Measurements from ENCODE around the gene RAD51B.

Gene RAD51B

DNA sequence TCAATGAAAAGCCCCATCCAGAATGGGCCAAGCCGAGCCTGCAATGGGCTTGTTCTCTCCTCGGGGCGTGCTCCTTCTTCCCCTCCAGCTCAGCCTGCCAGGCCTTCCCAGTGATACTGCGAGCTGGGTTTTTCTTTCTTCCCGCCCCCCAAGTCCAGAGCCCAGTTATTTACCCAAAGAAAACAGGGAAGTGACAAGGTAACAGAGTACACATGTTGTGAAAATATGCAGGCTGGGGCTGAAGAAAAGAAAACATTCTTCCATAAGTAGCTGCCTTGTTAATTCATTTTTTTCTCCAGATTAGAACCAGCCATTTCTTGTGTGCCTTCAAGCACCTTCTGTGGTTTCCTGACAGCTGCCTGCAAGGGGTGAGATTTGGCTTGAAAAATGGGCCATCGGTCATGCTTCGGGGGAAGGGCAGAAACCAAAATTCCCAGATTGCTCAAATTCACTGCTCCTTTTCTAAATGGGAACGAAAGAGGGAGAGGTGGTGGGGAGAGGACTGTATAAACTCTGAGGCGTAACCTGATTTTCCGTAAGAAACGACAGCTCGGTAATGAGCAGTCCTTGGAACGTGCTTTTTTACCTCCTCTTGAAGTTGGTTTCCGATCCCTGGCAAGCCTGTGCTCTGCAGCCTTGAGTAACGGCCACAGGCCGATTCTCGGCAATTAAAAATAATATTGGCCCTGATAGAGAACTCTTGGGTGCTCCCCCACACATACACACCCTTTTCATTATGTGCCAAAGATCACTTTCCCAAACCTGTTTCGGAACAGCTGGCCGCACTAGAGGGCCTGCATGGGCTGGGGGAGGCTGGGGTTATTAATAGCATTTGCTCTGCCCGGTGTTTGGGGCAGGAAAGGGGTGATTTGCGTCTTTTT lies 743.9 kb downstream of the RAD51B start:
- no peak for DNase-seq (ENCODE audit: low spot score in 2 of 2)
- ATAC-seq, result no peak

DNA sequence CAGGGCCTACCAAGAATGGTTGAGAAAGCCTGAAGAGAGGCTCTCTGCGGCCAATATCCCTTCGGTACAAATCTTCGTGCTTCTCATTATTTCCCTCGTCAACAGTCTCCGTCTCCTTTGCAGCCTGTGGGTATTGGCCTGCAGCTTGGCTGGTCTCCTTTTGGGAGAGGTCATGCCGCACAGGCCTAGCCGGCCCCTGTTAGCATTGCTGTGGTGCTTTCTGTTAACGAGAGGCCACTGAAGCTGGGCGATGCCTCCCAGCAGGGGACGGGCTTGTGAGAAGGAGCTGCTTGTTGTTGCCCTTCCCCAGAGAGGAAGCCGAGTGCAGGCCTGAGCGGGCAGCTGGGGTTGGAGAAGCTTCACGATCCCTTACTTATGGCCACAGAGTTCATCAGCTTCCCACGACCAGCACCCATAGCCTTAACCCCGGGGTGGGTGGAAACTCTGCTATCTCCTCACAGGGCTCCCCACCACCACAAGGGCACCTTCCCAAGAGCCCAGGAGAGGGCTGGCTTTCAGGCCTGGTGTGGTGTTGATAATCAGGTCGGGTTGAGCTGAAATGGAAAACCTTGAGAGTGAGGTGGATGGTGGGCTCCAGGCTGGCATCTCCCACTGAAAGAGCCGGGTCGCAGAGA lies 744.7 kb downstream of the RAD51B start:
- no peaks in the 10 kb centered on the region for H3K9me3 Mint-ChIP-seq
- H3K27ac Mint-ChIP-seq, result peak overlapping the region; percentile 65
- H3K36me3 Mint-ChIP-seq, result no peaks in the 10 kb centered on the region
- ATAC-seq (no peak), DNase-seq (ENCODE audit: low spot score in 2 of 2) (no peak)
- peaks cover 25% of the 10 kb centered on the region for H3K4me1 Mint-ChIP-seq
- H3K4me3 Mint-ChIP-seq, result no peak overlapping the region

More for the DNA sequence above, 743.9 kb downstream of the RAD51B start:
- Mint-ChIP-seq H3K4me3 (no peak overlapping the region), H3K36me3 (no peaks in the 10 kb centered on the region), H3K27ac (no peak overlapping the region), H3K4me1 (peaks cover 25% of the 10 kb centered on the region), H3K9me3 (no peaks in the 10 kb centered on the region)

DNA sequence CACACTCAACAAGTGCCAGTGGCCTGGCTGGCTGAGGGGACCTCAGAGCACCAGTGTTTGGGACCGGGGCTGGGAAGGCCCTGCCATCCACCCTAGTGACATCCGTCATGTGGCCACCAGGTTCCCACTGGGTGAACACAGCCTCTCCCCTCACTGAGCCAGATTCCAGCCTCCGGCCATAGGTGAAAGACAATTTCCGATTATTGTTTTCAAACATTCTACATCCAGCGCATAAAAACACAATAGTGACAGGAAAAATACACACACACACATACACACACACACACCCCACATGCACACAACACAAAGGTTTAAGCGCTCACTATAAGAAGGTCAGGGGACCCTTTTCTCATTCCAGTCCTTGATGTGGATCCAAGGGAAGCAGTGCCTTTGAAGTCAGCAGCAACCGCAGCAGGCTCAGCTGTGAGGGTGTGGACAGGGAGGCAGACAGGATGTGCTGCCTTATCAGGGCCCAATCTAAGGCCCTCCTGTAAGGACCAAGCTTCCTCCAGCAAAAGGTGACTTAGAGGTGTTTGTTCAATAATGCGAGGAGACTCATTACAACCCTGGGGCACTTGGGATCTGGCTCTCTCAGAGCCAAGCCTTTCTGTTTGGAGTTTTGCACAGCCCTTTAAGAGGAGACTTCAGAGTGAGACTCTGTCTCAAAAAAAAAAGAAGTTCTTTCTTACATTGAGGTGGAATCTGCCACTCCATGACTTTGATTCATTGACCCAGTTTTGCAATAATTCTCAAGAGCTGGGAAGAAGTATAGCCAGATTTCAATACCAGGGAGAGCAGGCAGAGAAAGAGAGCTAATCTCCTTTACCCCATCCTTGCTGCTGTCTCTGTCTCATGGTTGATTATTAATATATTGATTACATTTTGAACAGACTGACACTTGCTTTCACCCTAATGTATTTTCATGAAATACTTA lies 745.5 kb downstream of the RAD51B start:
- Mint-ChIP-seq H3K36me3 (no peaks in the 10 kb centered on the region), H3K27ac (peak overlapping the region; percentile 65), H3K4me1 (peaks cover 25% of the 10 kb centered on the region), H3K9me3 (no peaks in the 10 kb centered on the region), H3K4me3 (no peak overlapping the region)
- ATAC-seq, result peak; percentile 50
- no peak for DNase-seq (ENCODE audit: low spot score in 2 of 2)

DNA sequence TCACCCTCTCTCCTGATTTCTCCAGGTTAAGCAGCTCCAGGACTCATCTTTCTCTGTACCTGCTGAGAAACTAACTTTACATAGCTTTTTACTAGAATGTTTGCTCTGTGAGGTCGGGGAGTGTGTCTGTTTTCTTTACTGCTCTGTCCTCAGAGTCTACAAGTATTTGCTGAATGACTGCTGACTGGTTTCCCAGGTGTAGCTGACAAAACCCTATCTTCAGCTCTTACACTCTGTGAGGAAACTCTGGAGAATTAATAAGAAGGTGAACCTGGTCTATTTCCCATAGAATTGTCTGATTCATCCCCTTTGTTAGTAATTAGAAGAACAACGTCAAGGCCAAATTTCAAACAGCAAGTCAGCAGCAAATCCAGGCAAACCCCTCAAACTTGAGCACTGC lies 746.5 kb downstream of the RAD51B start:
- H3K9me3 Mint-ChIP-seq, result no peaks in the 10 kb centered on the region
- no peaks in the 10 kb centered on the region for H3K36me3 Mint-ChIP-seq
- peaks cover 21% of the 10 kb centered on the region for H3K4me1 Mint-ChIP-seq
- ATAC-seq (no peak), DNase-seq (ENCODE audit: low spot score in 2 of 2) (no peak)
- H3K4me3 Mint-ChIP-seq, result no peak overlapping the region
- peak overlapping the region; percentile 41 for H3K27ac Mint-ChIP-seq

DNA sequence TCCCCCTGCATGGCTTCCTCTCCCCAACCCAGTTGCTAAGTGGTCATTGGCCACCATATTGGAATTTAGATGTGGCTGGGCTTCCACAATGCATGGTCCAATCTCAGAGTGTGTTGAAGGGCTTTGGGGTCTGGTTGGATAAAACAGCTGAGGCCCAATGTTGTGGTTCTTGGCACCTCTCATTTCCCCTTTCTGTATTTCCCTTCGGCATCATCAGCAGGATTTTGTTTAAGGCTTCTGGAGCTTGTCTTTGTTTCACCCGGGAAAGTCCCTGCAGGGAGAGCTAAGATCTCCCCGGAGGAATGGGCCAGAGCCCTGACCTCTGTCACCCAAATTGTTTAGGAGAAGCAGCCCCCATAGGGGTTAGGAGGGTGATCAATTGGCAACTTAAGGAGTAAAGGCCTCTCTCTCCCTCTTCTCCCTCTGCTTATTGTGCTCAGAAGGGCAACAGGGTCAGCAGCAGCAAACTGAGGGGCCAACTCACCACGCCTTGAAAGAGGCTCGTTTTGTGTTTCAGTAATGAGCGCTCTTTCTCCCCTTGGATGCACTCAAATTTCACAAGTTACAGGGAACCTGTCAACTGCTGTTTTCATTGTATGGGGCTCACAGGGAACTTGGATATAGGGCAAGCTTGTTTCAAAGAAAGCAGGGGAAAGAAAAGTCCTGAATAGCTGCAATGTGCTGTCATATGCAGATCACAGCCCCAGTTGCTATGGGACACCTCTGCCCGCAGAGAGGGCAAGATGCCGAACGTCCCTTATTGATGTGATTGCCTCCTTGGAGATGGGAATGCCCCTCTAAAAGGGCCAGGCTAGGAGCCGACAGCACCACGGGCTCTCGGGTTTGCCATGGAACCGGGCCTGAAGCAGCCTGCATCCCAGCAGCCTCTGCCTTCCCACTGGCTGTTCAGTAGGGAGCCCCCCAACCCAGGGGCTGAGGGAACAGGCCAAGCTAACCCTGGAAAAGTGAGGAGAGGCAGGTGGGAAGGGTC lies 749.6 kb downstream of the RAD51B start:
- ATAC-seq (no peak), DNase-seq (ENCODE audit: low spot score in 2 of 2) (no peak)
- H3K36me3 Mint-ChIP-seq, result no peaks in the 10 kb centered on the region
- no peaks in the 10 kb centered on the region for H3K9me3 Mint-ChIP-seq
- H3K27ac Mint-ChIP-seq, result no peak overlapping the region
- peaks cover 8% of the 10 kb centered on the region for H3K4me1 Mint-ChIP-seq
- no peak overlapping the region for H3K4me3 Mint-ChIP-seq

DNA sequence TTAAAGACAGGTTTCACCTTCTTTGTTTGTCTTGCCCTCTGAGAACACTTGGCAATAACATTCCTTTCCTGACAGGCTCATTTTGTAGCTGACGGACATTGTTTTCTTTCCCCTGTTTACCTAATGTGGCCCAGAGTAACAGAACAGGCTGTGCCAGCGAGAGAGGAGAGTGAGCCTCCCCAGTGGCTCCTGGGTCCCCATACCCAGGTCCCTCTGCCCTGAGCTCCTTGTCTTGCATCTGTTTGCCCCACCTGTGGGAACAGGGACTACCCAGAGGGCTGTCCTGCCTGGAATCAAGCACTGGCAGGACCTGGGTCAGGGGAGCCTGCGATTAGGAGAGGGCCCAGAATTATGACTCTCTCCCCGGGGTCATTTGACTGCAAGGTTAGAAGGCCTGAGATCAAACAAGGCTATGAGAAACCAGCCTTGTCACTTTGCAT lies 750.4 kb downstream of the RAD51B start:
- H3K9me3 Mint-ChIP-seq, result no peaks in the 10 kb centered on the region
- H3K36me3 Mint-ChIP-seq, result no peaks in the 10 kb centered on the region
- ATAC-seq (no peak), DNase-seq (ENCODE audit: low spot score in 2 of 2) (no peak)
- H3K4me1 Mint-ChIP-seq, result peaks cover 4% of the 10 kb centered on the region
- no peak overlapping the region for H3K4me3 Mint-ChIP-seq
- H3K27ac Mint-ChIP-seq, result no peak overlapping the region

DNA sequence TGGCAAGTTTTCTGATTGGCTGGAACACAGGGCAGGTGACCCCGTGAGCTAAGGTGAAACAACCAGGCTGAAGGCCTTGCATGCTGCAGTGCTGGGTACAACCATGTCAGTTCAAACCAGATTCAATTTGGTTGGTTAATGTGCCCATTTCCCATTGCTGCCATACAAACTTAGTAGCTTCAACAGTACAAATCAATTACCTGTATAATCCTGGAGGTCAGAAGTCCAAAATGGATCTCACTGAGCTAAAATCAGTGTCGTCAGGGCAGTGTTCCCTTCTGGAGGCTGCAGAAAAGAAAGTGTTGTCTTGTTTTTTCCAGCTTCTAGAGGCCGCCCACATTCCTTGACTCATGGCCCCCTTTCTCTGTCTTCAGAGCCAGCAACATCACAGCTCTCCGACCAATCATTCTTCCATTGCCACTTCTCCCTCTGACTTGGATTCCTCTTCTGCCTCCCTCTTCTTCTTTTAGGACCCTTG lies 751.6 kb downstream of the RAD51B start:
- H3K4me3 Mint-ChIP-seq, result no peak overlapping the region
- H3K27ac Mint-ChIP-seq, result no peak overlapping the region
- no peaks in the 10 kb centered on the region for H3K9me3 Mint-ChIP-seq
- DNase-seq (ENCODE audit: low spot score in 2 of 2) (no peak), ATAC-seq (no peak)
- peaks cover 7% of the 10 kb centered on the region for H3K4me1 Mint-ChIP-seq
- no peaks in the 10 kb centered on the region for H3K36me3 Mint-ChIP-seq

DNA sequence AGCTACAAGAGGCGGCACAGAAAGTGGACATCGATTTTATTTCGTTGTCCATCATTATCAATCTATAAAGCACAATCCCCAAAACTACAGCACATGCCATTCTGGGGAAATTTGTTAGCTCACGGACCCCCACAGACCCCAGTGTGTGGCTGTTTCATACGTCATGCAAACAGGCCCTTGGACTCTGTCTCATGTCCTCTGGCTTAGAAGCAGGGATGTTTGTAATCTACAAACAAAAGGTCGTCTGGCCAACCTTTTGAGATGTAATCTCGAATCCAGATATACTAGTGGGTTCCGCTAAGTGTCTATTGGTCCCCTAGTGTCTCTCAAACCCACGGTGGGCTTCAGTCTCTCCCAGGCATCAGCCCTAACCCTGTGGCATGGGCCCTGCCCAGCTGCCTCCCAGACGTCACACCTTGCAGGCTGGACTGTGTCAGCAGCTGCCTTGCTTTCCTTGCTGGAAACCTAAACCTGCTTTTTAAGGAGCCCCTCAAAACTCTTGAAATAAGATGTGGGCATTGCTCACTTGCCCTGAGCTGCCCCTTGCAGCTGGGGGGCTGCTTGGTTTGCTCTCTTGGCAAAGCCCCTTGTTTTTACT lies 752.4 kb downstream of the RAD51B start:
- H3K27ac Mint-ChIP-seq, result peak overlapping the region; percentile 15
- H3K4me3 Mint-ChIP-seq, result no peak overlapping the region
- DNase-seq (ENCODE audit: low spot score in 2 of 2) (no peak), ATAC-seq (no peak)
- no peaks in the 10 kb centered on the region for H3K36me3 Mint-ChIP-seq
- peaks cover 7% of the 10 kb centered on the region for H3K4me1 Mint-ChIP-seq
- H3K9me3 Mint-ChIP-seq, result no peaks in the 10 kb centered on the region

DNA sequence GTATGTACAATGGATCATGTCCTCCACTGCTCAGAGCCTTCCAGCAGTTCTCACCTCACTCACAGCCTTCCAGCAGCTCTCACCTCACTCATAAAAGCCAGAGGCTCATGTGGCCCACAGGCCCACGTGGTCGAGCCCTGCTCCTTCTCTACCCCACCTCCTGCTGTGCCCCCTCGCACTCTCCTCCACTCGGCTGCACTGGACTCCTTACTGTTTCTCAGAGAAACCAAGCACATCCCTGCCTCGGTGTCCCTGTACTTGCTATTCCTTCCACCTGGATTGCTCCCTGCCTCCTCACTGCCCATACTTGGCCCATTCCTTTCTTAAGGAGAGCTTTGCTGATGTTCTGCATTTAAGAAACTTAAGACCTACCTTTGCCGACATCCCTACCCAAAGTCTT lies 753.5 kb downstream of the RAD51B start:
- H3K36me3 Mint-ChIP-seq, result no peaks in the 10 kb centered on the region
- H3K27ac Mint-ChIP-seq, result peak overlapping the region; percentile 15
- no peak for ATAC-seq
- H3K9me3 Mint-ChIP-seq, result no peaks in the 10 kb centered on the region
- H3K4me3 Mint-ChIP-seq, result no peak overlapping the region
- H3K4me1 Mint-ChIP-seq, result peaks cover 7% of the 10 kb centered on the region
- DNase-seq (ENCODE audit: low spot score in 2 of 2), result no peak

DNA sequence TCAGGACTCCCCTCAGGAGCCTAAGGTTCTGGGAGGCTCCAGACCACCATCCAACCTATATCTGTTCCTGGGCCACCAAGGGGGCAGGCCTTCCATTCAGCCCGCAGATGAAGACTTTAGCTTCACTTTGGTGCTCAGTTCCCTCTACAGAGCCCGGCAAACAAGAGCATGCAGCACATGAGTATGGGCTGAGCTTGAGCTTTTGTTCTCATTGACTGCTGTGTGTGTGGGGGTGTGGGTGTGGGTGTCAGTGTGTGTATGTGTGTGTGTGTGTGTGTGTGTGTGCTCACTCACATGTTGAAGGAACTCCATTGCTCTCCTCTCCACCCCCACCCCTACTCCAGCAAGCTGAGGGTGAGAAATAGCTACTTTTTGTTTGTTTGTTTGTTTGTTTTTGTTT lies 754.1 kb downstream of the RAD51B start:
- H3K27ac Mint-ChIP-seq, result no peak overlapping the region
- DNase-seq (ENCODE audit: low spot score in 2 of 2) (no peak), ATAC-seq (no peak)
- H3K9me3 Mint-ChIP-seq, result no peaks in the 10 kb centered on the region
- H3K36me3 Mint-ChIP-seq, result no peaks in the 10 kb centered on the region
- H3K4me1 Mint-ChIP-seq, result peaks cover 7% of the 10 kb centered on the region
- H3K4me3 Mint-ChIP-seq, result no peak overlapping the region

DNA sequence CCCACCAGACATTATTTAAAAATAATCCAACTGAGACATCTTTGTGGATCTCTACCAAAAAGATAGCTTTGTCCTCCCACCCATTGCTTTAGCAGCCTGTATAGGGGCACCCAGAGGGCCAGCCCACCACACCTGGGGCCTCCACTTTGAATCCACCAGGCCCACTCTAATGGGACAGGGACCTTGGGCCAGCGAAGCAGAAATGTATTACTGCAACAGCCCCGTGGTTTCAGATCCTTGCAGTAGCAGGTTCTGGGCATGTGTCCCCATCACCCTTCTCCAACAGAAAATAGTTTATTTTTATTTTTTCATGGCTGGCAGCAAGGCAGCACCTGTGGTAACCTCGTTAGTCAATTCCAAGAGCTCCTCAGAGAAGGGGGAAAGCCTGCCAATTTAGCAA lies 754.9 kb downstream of the RAD51B start:
- DNase-seq (ENCODE audit: low spot score in 2 of 2) (no peak), ATAC-seq (no peak)
- no peak overlapping the region for H3K4me3 Mint-ChIP-seq
- H3K27ac Mint-ChIP-seq, result no peak overlapping the region
- H3K9me3 Mint-ChIP-seq, result no peaks in the 10 kb centered on the region
- no peaks in the 10 kb centered on the region for H3K36me3 Mint-ChIP-seq
- H3K4me1 Mint-ChIP-seq, result peaks cover 7% of the 10 kb centered on the region

DNA sequence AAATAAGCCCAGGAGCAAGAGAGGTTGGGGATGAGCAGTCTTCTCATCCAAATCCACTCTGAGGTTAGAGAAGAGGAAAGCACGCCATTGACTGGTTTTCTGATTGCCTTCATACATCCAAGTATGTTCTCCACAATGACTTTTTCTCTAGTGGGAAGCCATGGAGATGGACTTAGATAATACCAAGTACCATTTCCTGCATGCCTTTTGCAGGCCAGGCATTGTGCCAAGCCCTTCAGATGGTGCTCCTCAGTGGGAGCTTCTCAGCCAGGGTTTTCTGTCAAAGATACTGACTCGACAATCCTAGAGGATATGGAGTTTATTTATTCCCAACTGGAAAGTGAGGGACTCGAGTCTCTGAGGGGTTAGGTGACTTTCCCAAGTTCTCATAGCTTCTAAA lies 755.3 kb downstream of the RAD51B start:
- Mint-ChIP-seq H3K9me3 (no peaks in the 10 kb centered on the region), H3K27ac (no peak overlapping the region), H3K36me3 (no peaks in the 10 kb centered on the region), H3K4me3 (no peak overlapping the region), H3K4me1 (peaks cover 7% of the 10 kb centered on the region)
- ATAC-seq (no peak), DNase-seq (ENCODE audit: low spot score in 2 of 2) (no peak)

DNA sequence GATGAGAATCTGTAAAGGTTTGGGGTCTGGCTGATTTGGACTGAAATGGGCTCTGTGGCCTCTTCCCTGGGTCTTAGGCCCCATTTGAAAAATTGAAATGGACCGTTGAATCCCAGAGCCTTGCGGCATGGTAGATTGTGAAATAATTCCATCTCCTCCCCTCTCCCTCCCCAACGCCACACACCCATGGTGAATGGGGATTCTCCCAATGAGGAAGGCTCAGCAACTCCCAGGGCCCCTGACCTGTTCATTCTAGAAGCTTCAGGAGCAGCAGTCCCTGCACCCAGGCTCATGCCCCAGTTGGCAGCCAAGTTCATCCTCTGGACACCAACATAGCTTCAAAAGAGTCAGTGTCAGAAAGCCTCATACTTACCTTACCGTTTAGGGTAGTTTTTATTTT lies 755.8 kb downstream of the RAD51B start:
- no peak overlapping the region for H3K27ac Mint-ChIP-seq
- DNase-seq (ENCODE audit: low spot score in 2 of 2) (no peak), ATAC-seq (no peak)
- peaks cover 7% of the 10 kb centered on the region for H3K4me1 Mint-ChIP-seq
- H3K9me3 Mint-ChIP-seq, result no peaks in the 10 kb centered on the region
- H3K4me3 Mint-ChIP-seq, result no peak overlapping the region
- no peaks in the 10 kb centered on the region for H3K36me3 Mint-ChIP-seq

DNA sequence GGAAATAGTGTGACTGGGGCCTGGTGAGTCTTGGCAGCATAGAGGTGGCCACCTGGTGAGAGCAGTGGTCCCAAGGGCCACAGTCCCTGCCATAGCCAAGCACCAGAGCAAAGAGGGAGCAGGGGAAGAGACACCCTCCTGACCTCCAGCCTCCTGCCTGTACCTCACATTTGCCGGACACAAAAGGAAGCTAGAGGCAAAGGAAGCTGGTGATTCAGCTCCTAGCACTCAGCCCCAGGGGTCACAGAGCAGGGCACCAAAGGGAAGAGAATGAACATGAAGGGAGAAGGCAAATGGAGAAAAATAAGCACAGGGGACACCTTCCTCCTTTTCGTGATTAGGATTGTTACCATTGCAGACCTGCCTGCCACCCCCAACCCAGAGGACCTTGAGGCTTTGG lies 756.5 kb downstream of the RAD51B start:
- H3K4me1 Mint-ChIP-seq, result peaks cover 7% of the 10 kb centered on the region
- no peaks in the 10 kb centered on the region for H3K36me3 Mint-ChIP-seq
- DNase-seq (ENCODE audit: low spot score in 2 of 2) (no peak), ATAC-seq (no peak)
- no peak overlapping the region for H3K27ac Mint-ChIP-seq
- no peaks in the 10 kb centered on the region for H3K9me3 Mint-ChIP-seq
- H3K4me3 Mint-ChIP-seq, result no peak overlapping the region
